Measurements from ENCODE around the gene LPP. TPM values are rescaled to one million over a fixed set of nuclear protein-coding genes. Genes with fewer than 3 reads are reported as not detected.

The LPP gene
- total RNA-seq, 5 donors from 2014 or later (not counting 1 experiment from before 2014, with no cell fraction given): 23.8 to 82.6 (median 39.3) TPM

DNA sequence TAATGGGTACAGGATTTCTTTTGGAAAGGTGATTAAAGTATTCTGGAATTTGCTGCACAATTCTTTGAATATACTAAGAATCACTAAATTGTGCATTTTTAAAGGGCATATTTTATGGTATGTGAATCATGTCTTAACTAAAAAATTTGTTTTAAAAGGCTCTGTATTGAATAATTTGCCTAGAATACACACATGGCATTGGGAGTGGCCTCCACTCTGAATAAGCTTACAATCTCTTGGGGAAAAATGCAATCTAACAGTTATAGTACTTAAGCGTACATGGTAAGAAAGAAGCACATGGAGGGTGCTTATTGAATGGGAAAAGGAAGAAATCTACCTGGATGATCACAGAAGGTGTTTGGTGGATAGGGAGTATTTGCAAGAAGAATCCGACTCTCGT is 385.1 kb downstream of the LPP start:
- Histone ChIP-seq H3K27ac (ENCODE audit: low read length) (no peak overlapping the region), H3K9me3 (no peaks in the 10 kb centered on the region), H3K27me3 (replicated peaks in 1 of 2; ENCODE audit: control insufficient read depth in 2 of 2, extremely low read depth in 1 of 2, insufficient read depth in 2 of 2, low read length in 1 of 2) (no peaks in the 10 kb centered on the region), H3K36me3 (ENCODE audit: control insufficient read depth in 2 of 2, extremely low read depth in 1 of 2, insufficient read depth in 1 of 2, low read length in 1 of 2) (no peaks in the 10 kb centered on the region), H3K4me1 (ENCODE audit: control insufficient read depth in 1 of 2, extremely low read depth in 1 of 2, insufficient read depth in 2 of 2, low read length in 2 of 2) (peaks cover 0 to 4% of the 10 kb centered on the region in 2 experiments), H3K4me3 (ENCODE audit: control insufficient read depth in 1 of 2, extremely low read depth in 1 of 2, low read length in 1 of 2) (no peak overlapping the region)
- ChIA-PET POLR2A (no interaction called here), CTCF (interaction anchor here in 1 of 2 donors (0.7 kb wide), 1 partner anchor 599 kb away, joined by 3 read pairs; no protein-coding TSS in a partner anchor)
- ATAC-seq (replicated peaks in 1 of 4) (no peak), DNase-seq (no peak)
- Mint-ChIP-seq H3K9me3 (peaks cover 0 to 4% (median 0%) of the 10 kb centered on the region in 3 donors), H3K36me3 (peaks cover 36% of the 10 kb centered on the region), H3K4me3 (no peak overlapping the region), H3K4me1 (peaks cover 0 to 19% (median 14%) of the 10 kb centered on the region in 3 donors), H3K27me3 (no peaks in the 10 kb centered on the region), H3K27ac (no peak overlapping the region)
- WGBS (ENCODE audit: insufficient coverage): 100% methylated on average over 3 of the region's 3 CpGs

DNA sequence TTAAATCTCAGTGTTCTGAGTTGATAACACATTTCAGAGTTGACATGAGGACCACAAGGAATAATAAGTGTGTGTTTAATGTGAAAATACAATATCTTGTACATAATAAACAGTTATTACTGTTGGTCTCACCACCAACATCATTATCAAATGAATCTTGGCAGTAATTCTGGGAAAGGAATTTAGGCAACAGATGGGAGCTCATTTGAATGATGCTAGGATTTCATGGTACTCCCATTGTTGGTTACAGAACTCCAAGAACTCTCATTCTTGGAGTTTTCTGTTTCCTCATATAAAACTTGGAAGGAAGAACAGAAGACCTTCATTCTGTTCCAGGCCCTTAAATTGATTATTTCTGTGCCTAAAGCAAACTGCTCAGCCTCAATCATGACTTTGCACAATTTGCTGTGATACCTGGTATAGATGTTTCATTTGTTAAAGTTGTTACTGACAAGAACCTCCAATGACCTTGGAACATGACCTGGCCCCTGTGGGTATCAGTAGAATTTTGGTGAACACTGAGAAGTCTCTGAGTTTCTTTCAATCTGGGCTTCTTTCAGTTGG is 385.8 kb downstream of the LPP start:
- no peaks in the 10 kb centered on the region for H3K36me3 ChIP-seq (ENCODE audit: control insufficient read depth in 2 of 2, extremely low read depth in 1 of 2, insufficient read depth in 1 of 2, low read length in 1 of 2)
- H3K27me3 Mint-ChIP-seq: no peaks in the 10 kb centered on the region
- DNase-seq (no peak), ATAC-seq (replicated peaks in 1 of 4) (no peak)
- H3K9me3 Mint-ChIP-seq: peaks cover 0 to 4% (median 0%) of the 10 kb centered on the region in 3 donors
- no peak overlapping the region for H3K27ac Mint-ChIP-seq
- no peak overlapping the region for H3K4me3 ChIP-seq (ENCODE audit: control insufficient read depth in 1 of 2, extremely low read depth in 1 of 2, low read length in 1 of 2)
- POLR2A ChIA-PET: no interaction called here
- H3K4me1 Mint-ChIP-seq: peaks cover 0 to 19% (median 14%) of the 10 kb centered on the region in 3 donors
- no peak overlapping the region for H3K4me3 Mint-ChIP-seq
- no peaks in the 10 kb centered on the region for H3K27me3 ChIP-seq (replicated peaks in 1 of 2; ENCODE audit: control insufficient read depth in 2 of 2, extremely low read depth in 1 of 2, insufficient read depth in 2 of 2, low read length in 1 of 2)
- no peak overlapping the region for H3K27ac ChIP-seq (ENCODE audit: low read length)
- H3K9me3 ChIP-seq: no peaks in the 10 kb centered on the region
- peaks cover 0 to 4% of the 10 kb centered on the region in 2 experiments for H3K4me1 ChIP-seq (ENCODE audit: control insufficient read depth in 1 of 2, extremely low read depth in 1 of 2, insufficient read depth in 2 of 2, low read length in 2 of 2)
- H3K36me3 Mint-ChIP-seq: peaks cover 31% of the 10 kb centered on the region
- CTCF ChIA-PET: interaction anchor here in 1 of 2 donors (0.7 kb wide), 1 partner anchor 600 kb away, joined by 3 read pairs; no protein-coding TSS in a partner anchor

DNA sequence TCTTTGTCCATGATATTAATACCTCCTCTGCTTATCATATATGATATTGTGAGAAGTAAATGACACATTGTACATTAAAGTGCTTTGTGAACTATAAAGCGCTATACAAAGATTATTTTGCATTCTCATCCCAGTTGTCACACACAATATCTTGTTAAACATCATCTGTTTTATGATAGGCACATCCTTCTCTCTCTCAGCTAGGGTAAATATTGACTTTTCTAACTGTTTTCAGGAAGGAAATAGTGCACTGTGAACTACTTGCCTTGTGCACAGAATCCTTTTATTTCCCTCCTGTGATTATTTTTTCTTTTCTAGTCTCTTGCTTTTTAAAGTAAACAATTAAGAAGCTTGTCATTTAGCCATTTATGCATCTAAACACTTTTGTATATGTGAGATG is 388.2 kb downstream of the LPP start:
- ChIA-PET POLR2A (no interaction called here), CTCF (no interaction called here)
- H3K4me3 ChIP-seq (ENCODE audit: control insufficient read depth in 1 of 2, extremely low read depth in 1 of 2, low read length in 1 of 2): no peak overlapping the region

DNA sequence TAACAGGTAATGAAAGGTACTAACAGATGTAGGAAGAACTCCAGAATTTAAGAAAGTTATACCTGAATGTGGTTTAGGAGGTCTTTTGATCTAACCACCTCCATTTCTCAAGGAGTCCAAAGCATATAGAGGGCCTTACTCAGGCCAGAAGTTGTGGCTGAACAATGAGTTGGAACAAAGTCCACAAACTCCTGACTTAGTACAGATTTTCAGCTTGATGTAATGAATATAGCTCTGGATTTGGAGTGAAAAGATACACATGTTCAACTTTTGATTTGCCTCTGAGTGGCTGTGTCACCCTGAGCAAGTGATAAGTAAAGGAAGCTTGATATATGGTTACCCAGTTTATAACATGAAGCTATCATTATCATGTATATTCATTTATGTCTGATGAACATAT is 390.1 kb downstream of the LPP start:
- Histone ChIP-seq H3K36me3 (ENCODE audit: control insufficient read depth in 2 of 2, extremely low read depth in 1 of 2, insufficient read depth in 1 of 2, low read length in 1 of 2) (no peaks in the 10 kb centered on the region), H3K27ac (ENCODE audit: low read length) (no peak overlapping the region), H3K27me3 (replicated peaks in 1 of 2; ENCODE audit: control insufficient read depth in 2 of 2, extremely low read depth in 1 of 2, insufficient read depth in 2 of 2, low read length in 1 of 2) (no peaks in the 10 kb centered on the region), H3K4me3 (ENCODE audit: control insufficient read depth in 1 of 2, extremely low read depth in 1 of 2, low read length in 1 of 2) (no peak overlapping the region), H3K9me3 (no peaks in the 10 kb centered on the region), H3K4me1 (ENCODE audit: control insufficient read depth in 1 of 2, extremely low read depth in 1 of 2, insufficient read depth in 2 of 2, low read length in 2 of 2) (peaks cover 0 to 4% of the 10 kb centered on the region in 2 experiments)
- H3K4me3 Mint-ChIP-seq: no peak overlapping the region
- ATAC-seq (replicated peaks in 1 of 4) (no peak), DNase-seq (no peak)
- H3K9me3 Mint-ChIP-seq: peaks cover 0 to 4% (median 0%) of the 10 kb centered on the region in 3 donors
- no peak overlapping the region for H3K27ac Mint-ChIP-seq
- POLR2A ChIA-PET: no interaction called here
- CTCF ChIA-PET: no interaction called here
- peaks cover 0 to 18% (median 12%) of the 10 kb centered on the region in 3 donors for H3K4me1 Mint-ChIP-seq
- no peaks in the 10 kb centered on the region for H3K27me3 Mint-ChIP-seq
- peaks cover 38% of the 10 kb centered on the region for H3K36me3 Mint-ChIP-seq

More for the DNA sequence above, 388.2 kb downstream of the LPP start:
- Mint-ChIP-seq H3K4me3 (no peak overlapping the region), H3K4me1 (peaks cover 0 to 19% (median 12%) of the 10 kb centered on the region in 3 donors), H3K36me3 (peaks cover 33% of the 10 kb centered on the region), H3K27ac (no peak overlapping the region), H3K27me3 (no peaks in the 10 kb centered on the region), H3K9me3 (peaks cover 0 to 4% (median 0%) of the 10 kb centered on the region in 3 donors)
- peaks cover 0 to 4% of the 10 kb centered on the region in 2 experiments for H3K4me1 ChIP-seq (ENCODE audit: control insufficient read depth in 1 of 2, extremely low read depth in 1 of 2, insufficient read depth in 2 of 2, low read length in 2 of 2)
- no peaks in the 10 kb centered on the region for H3K9me3 ChIP-seq
- H3K27ac ChIP-seq (ENCODE audit: low read length): no peak overlapping the region
- no peaks in the 10 kb centered on the region for H3K36me3 ChIP-seq (ENCODE audit: control insufficient read depth in 2 of 2, extremely low read depth in 1 of 2, insufficient read depth in 1 of 2, low read length in 1 of 2)
- DNase-seq (no peak), ATAC-seq (replicated peaks in 1 of 4) (no peak)
- no peaks in the 10 kb centered on the region for H3K27me3 ChIP-seq (replicated peaks in 1 of 2; ENCODE audit: control insufficient read depth in 2 of 2, extremely low read depth in 1 of 2, insufficient read depth in 2 of 2, low read length in 1 of 2)
- WGBS (ENCODE audit: insufficient coverage): no CpG with 5 or more reads among the region's 1 CpG

DNA sequence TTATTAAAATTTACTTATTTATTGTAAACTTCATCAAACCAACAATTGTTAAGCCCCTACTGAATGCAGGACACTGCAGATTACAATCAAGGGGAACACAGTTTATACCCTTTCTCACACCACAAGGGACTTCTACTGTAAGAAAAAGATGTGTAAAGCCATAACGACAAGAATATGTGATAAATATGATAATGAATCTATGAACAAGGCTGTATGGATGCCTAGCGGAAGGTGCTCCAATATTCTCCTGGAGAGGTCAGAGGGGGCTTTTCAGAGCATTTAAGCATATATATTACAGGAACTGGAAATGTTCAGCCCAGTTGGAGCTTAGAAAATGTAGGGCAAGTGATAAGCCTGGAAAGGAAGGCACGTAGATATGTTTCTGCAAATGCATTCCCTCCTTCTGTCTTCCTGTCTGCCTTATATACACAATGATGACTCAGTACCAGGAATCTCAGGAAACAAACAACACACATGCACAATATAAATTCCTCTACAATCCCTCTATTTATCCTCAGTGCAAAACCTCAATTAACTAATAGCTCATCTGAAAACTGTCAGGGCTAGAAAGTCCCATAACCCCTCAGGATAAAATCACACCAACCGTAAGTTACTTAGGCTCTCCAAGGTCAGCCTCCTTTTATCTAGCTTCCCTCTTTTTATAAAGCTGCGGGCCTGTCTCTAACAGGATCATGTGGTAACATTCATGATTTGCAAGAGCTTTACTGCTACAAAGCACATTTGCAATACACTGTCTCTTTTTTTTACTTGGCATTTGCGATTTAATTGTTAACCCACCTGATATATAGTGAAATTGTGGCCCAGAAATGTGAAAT is 393.1 kb downstream of the LPP start:
- Histone ChIP-seq H3K36me3 (ENCODE audit: control insufficient read depth in 2 of 2, extremely low read depth in 1 of 2, insufficient read depth in 1 of 2, low read length in 1 of 2) (no peaks in the 10 kb centered on the region), H3K27ac (ENCODE audit: low read length) (no peak overlapping the region), H3K4me3 (ENCODE audit: control insufficient read depth in 1 of 2, extremely low read depth in 1 of 2, low read length in 1 of 2) (no peak overlapping the region), H3K9me3 (no peaks in the 10 kb centered on the region), H3K4me1 (ENCODE audit: control insufficient read depth in 1 of 2, extremely low read depth in 1 of 2, insufficient read depth in 2 of 2, low read length in 2 of 2) (peaks cover 0 to 1% of the 10 kb centered on the region in 2 experiments), H3K27me3 (replicated peaks in 1 of 2; ENCODE audit: control insufficient read depth in 2 of 2, extremely low read depth in 1 of 2, insufficient read depth in 2 of 2, low read length in 1 of 2) (no peaks in the 10 kb centered on the region)
- Mint-ChIP-seq H3K36me3 (peaks cover 37% of the 10 kb centered on the region), H3K4me3 (no peak overlapping the region), H3K27me3 (no peaks in the 10 kb centered on the region), H3K9me3 (peaks cover 0 to 4% (median 0%) of the 10 kb centered on the region in 3 donors), H3K27ac (no peak overlapping the region), H3K4me1 (peaks cover 3 to 11% (median 11%) of the 10 kb centered on the region in 3 donors)
- POLR2A ChIA-PET: no interaction called here
- WGBS (ENCODE audit: insufficient coverage): 100% methylated on average over 1 of the region's 6 CpGs
- CTCF ChIA-PET: no interaction called here
- DNase-seq: no peak
- no peak for ATAC-seq (replicated peaks in 1 of 4)

DNA sequence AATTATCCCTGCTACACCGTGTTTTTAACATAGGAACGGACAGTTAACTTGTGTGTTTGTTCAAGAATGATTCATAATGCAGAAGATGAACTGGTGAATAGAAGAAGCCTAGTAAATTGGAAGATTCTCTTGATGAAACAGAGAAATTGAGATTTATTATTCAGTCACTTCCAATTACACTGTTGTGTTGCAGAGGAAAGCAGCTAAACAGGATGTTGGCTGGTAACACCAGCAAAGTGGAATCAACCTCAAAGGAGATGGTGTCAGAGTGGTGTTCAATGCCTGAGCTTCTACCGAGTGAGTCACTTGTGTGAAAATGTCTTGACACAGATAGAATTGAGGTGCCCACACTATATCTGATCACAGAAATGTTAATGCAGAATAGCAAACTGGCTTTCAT is 399.6 kb downstream of the LPP start:
- CTCF ChIA-PET: interaction anchor here in 1 of 2 donors (0.5 to 1.0 kb wide), 4 partner anchors 808 to 920 kb away, joined by 3 to 6 read pairs (median 3); partner anchors contain the start of gene BCL6
- Histone ChIP-seq H3K4me1 (ENCODE audit: control insufficient read depth in 1 of 2, extremely low read depth in 1 of 2, insufficient read depth in 2 of 2, low read length in 2 of 2) (peaks cover 7 to 12% of the 10 kb centered on the region in 2 experiments), H3K4me3 (ENCODE audit: control insufficient read depth in 1 of 2, extremely low read depth in 1 of 2, low read length in 1 of 2) (no peak overlapping the region), H3K36me3 (ENCODE audit: control insufficient read depth in 2 of 2, extremely low read depth in 1 of 2, insufficient read depth in 1 of 2, low read length in 1 of 2) (no peaks in the 10 kb centered on the region), H3K27me3 (replicated peaks in 1 of 2; ENCODE audit: control insufficient read depth in 2 of 2, extremely low read depth in 1 of 2, insufficient read depth in 2 of 2, low read length in 1 of 2) (no peaks in the 10 kb centered on the region), H3K9me3 (no peaks in the 10 kb centered on the region), H3K27ac (ENCODE audit: low read length) (peak overlapping the region; percentile 21)
- Mint-ChIP-seq H3K36me3 (peaks cover 15% of the 10 kb centered on the region), H3K9me3 (no peaks in the 10 kb centered on the region), H3K27me3 (no peaks in the 10 kb centered on the region), H3K27ac (peak overlapping the region in 1 of 2 donors; percentile 39), H3K4me3 (no peak overlapping the region), H3K4me1 (peaks cover 14 to 34% (median 25%) of the 10 kb centered on the region in 3 donors)
- DNase-seq (peak in 30 of 35 experiments; percentile 1 to 63 (median 20)), ATAC-seq (replicated peaks in 1 of 4) (peak; percentile 78 to 96 (median 88))
- POLR2A ChIA-PET: no interaction called here
- WGBS (ENCODE audit: insufficient coverage): no CpG with 5 or more reads among the region's 3 CpGs

Data from T-cell (primary cell).